IMR-90 (cell line): ENCODE results near the gene MYBPH. TPM values are rescaled to one million over a fixed set of nuclear protein-coding genes. Genes with fewer than 3 reads are reported as not detected.

Source experiments
- ATAC-seq: fragments of 200-7000 bp; cut with Tn5 transposase; 2 replicates; pipeline ENCODE4 v1.9.1; 2020; ENCODE audit warnings: low read depth, mild to moderate bottlenecking, moderate library complexity
- BruUV-seq: library from RNA; stranded (reverse); fragments of 400-500 nt; replicated peaks from 2 replicates; lab custom pipeline; 2021; lab: Mats Ljungman, UMichigan
- CTCF ChIA-PET: fragments of 300-600 bp; formaldehyde crosslinking; extraction: SDS; loops from one replicate; lab custom pipeline; 2021; ENCODE audit warnings: antibody characterized with exemption; lab: Yijun Ruan, JAX
- POLR2A ChIA-PET: fragments of 300-600 bp; sonication (Branson Sonifier 250); formaldehyde crosslinking; loops from one replicate; lab custom pipeline; 2022; ENCODE audit warnings: antibody characterized with exemption; ENCODE audit not compliant: unreplicated experiment; lab: Charles Lee
- DNase-seq: peaks from one replicate; pipeline ENCODE4 v3.0.0; 2013
- H2AFZ ChIP-seq: replicated peaks from 2 replicates; pipeline ENCODE3; 2013; ENCODE audit warnings: low read length, mild to moderate bottlenecking; ENCODE audit not compliant: poor library complexity
- H2AK5ac ChIP-seq: 2 replicates; pipeline ENCODE4 v1.6.1; 2013; ENCODE audit warnings: low read depth, low read length, inconsistent platforms
- H2AK9ac ChIP-seq: replicated peaks from 2 replicates; pipeline ENCODE3; 2013; ENCODE audit warnings: mild to moderate bottlenecking, low read depth, low read length, moderate library complexity; ENCODE audit not compliant: poor library complexity
- H2BK120ac ChIP-seq: 2 replicates; pipeline ENCODE4 v1.6.1; 2013; ENCODE audit warnings: low read depth, low read length, inconsistent platforms
- H2BK15ac ChIP-seq: 3 replicates; pipeline ENCODE4 v1.6.1; 2013; ENCODE audit warnings: low read depth, low read length, inconsistent platforms
- H2BK20ac ChIP-seq: 2 replicates; pipeline ENCODE4 v1.6.1; 2013; ENCODE audit warnings: low read depth, mild to moderate bottlenecking, inconsistent platforms, low read length, moderate library complexity
- H2BK5ac ChIP-seq: 2 replicates; pipeline ENCODE4 v1.6.1; 2013; ENCODE audit warnings: mild to moderate bottlenecking, low read depth, low read length, inconsistent platforms; ENCODE audit not compliant: poor library complexity, severe bottlenecking
- H3K14ac ChIP-seq: replicated peaks from 2 replicates; pipeline ENCODE4 v1.6.1; 2013; ENCODE audit warnings: low read depth, low read length, inconsistent platforms
- H3K18ac ChIP-seq: 2 replicates; pipeline ENCODE4 v1.6.1; 2013; ENCODE audit warnings: low read depth, low read length, control low read depth
- H3K23ac ChIP-seq: 2 replicates; pipeline ENCODE4 v1.6.1; 2013; ENCODE audit warnings: low read depth, low read length, inconsistent platforms
- H3K27ac ChIP-seq: 2 replicates; pipeline ENCODE4 v1.5.1; 2013; ENCODE audit warnings: mild to moderate bottlenecking, control low read depth, low read length; ENCODE audit not compliant: insufficient read depth
- H3K27me3 ChIP-seq: 2 replicates; pipeline ENCODE4 v1.6.1; 2013; ENCODE audit warnings: low read length; ENCODE audit not compliant: control insufficient read depth, insufficient read depth
- H3K36me3 ChIP-seq: 2 replicates; pipeline ENCODE4 v1.6.1; 2013; ENCODE audit warnings: low read length, mixed read lengths; ENCODE audit not compliant: control insufficient read depth, insufficient read depth
- H3K4ac ChIP-seq: 2 replicates; pipeline ENCODE4 v1.6.1; 2013; ENCODE audit warnings: low read depth, low read length, inconsistent platforms
- H3K4me1 ChIP-seq: 2 replicates; pipeline ENCODE4 v1.6.1; 2013; ENCODE audit warnings: low read length, mixed read lengths; ENCODE audit not compliant: control insufficient read depth, insufficient read depth
- H3K4me2 ChIP-seq: 2 replicates; pipeline ENCODE4 v1.6.1; 2013; ENCODE audit warnings: low read depth, mild to moderate bottlenecking, control low read depth, low read length, moderate library complexity
- H3K4me3 ChIP-seq: 2 replicates; pipeline ENCODE4 v1.5.1; 2013; ENCODE audit warnings: low read depth, mild to moderate bottlenecking, control low read depth, low read length, moderate library complexity; ENCODE audit not compliant: insufficient read depth
- H3K56ac ChIP-seq: 2 replicates; pipeline ENCODE4 v1.6.1; 2013; ENCODE audit warnings: low read length, inconsistent platforms; ENCODE audit not compliant: insufficient read depth; ENCODE audit errors: extremely low read depth
- H3K79me1 ChIP-seq, 2 experiments: 2 replicates each; pipeline ENCODE4 v1.6.1; 2013; ENCODE audit warnings: low read length in 2 of 2, inconsistent platforms in 1 of 2, low read depth in 1 of 2
- H3K9ac ChIP-seq: 2 replicates; pipeline ENCODE4 v1.6.1; 2013; ENCODE audit warnings: low read depth, low read length, control low read depth
- H3K9me1 ChIP-seq: 2 replicates; pipeline ENCODE4 v1.6.1; 2013; ENCODE audit warnings: low read length, inconsistent platforms; ENCODE audit not compliant: insufficient read depth
- H3K9me3 ChIP-seq: 2 replicates; pipeline ENCODE4 v1.6.1; 2013; ENCODE audit warnings: low read length; ENCODE audit not compliant: control insufficient read depth, insufficient read depth
- H4K20me1 ChIP-seq: 2 replicates; pipeline ENCODE4 v1.6.1; 2013; ENCODE audit warnings: low read length, inconsistent platforms; ENCODE audit not compliant: insufficient read depth
- H4K5ac ChIP-seq: 2 replicates; pipeline ENCODE4 v1.6.1; 2013; ENCODE audit warnings: mild to moderate bottlenecking, low read depth, low read length, control low read depth
- H4K8ac ChIP-seq, 2 experiments: 2 replicates each; pipeline ENCODE4 v1.6.1; 2013; ENCODE audit warnings: low read depth in 2 of 2, low read length in 2 of 2, control low read depth in 1 of 2, inconsistent platforms in 1 of 2
- H4K91ac ChIP-seq: 2 replicates; pipeline ENCODE4 v1.6.1; 2013; ENCODE audit warnings: low read depth, low read length, inconsistent platforms; ENCODE audit not compliant: insufficient read depth
- CEBPB ChIP-seq: IDR thresholded peaks from 2 replicates; pipeline ENCODE4 v1.6.1; 2012; ENCODE audit warnings: low read depth, low read length, improper control_type of control experiment
- CHD1 ChIP-seq: IDR thresholded peaks from 2 replicates; pipeline ENCODE4 v1.6.1; 2012; ENCODE audit warnings: low read depth, low read length, improper control_type of control experiment
- FOS ChIP-seq: fragments of 150-350 bp; IDR thresholded peaks from 2 replicates; pipeline ENCODE4 v1.6.1; 2016; ENCODE audit warnings: low read depth, low read length
- MAFK ChIP-seq: IDR thresholded peaks from 2 replicates; pipeline ENCODE4 v1.6.1; 2012; ENCODE audit warnings: low read depth, low read length, improper control_type of control experiment
- MAZ ChIP-seq: IDR thresholded peaks from 2 replicates; pipeline ENCODE4 v1.6.1; 2012; ENCODE audit warnings: low read depth, mild to moderate bottlenecking, low read length, improper control_type of control experiment, moderate library complexity, borderline replicate concordance
- NFE2L2 ChIP-seq: fragments of 150-350 bp; IDR thresholded peaks from 2 replicates; pipeline ENCODE4 v1.6.1; 2016; ENCODE audit warnings: low read depth, mild to moderate bottlenecking, low read length
- RAD21 ChIP-seq: IDR thresholded peaks from 2 replicates; pipeline ENCODE4 v1.6.1; 2012; ENCODE audit warnings: low read length, improper control_type of control experiment
- RCOR1 ChIP-seq: IDR thresholded peaks from 2 replicates; pipeline ENCODE4 v1.6.1; 2012; ENCODE audit warnings: mild to moderate bottlenecking, low read length, improper control_type of control experiment; ENCODE audit not compliant: insufficient replicate concordance
- SMC3 ChIP-seq: fragments of 150-350 bp; IDR thresholded peaks from 2 replicates; pipeline ENCODE4 v1.6.1; 2016; ENCODE audit warnings: low read depth, mild to moderate bottlenecking, antibody characterized with exemption, low read length, moderate library complexity
- USF2 ChIP-seq: fragments of 150-350 bp; IDR thresholded peaks from 2 replicates; pipeline ENCODE4 v1.6.1; 2017; ENCODE audit warnings: mild to moderate bottlenecking, antibody characterized with exemption, low read length, low read depth
- WGBS, 2 experiments: methylation state at CpG; one replicate each; pipeline versions ENCODE4 v1.1.5 to v1.1.7; 2013; ENCODE audit warnings: missing lambda C conversion rate in 2 of 2; ENCODE audit not compliant: insufficient read length in 1 of 2; ENCODE audit errors: extremely low coverage in 2 of 2; 5-methylcytosine and 5-hydroxymethylcytosine counted together
- dilution Hi-C: fragments of 300-500 bp; cut with HindIII; formaldehyde crosslinking; loops from one replicate; pipeline ENCODE4 v1.14.3; 2018; ENCODE audit warnings: low sequenced_read_pairs; ENCODE audit not compliant: unreplicated experiment
- in situ Hi-C: fragments of 300-500 bp; cut with MboI; formaldehyde crosslinking; loops from 3 replicates; pipeline ENCODE4 v1.14.3; 2019; ENCODE audit warnings: low sequenced_read_pairs, inconsistent platforms, mixed read lengths
- intact Hi-C: fragments of 100-400 bp; cut with micrococcal nuclease; formaldehyde crosslinking; loops from 2 replicates; pipeline ENCODE4 v1.10.0; 2022
- polyA plus RNA-seq, 3 experiments: library from polyadenylated mRNA; depleted of rRNA; stranded (reverse); fragments of >200 nt; gene quantifications; 2 replicates each; pipeline ENCODE4 v1.2.3, GENCODE V29; 2012; ENCODE audit warnings: low replicate concordance in 1 of 3
- total RNA-seq: library from RNA; depleted of rRNA; stranded (reverse); fragments of >200 nt; gene quantifications from 2 replicates; pipeline ENCODE4 v1.2.3, GENCODE V29; 2012
- TF ChIP-seq, protein P1 (sequence below): conservative IDR thresholded peaks from 2 replicates; pipeline ENCODE4 v1.5.1; 2012; ENCODE audit warnings: mild to moderate bottlenecking, low read depth, low read length, improper control_type of control experiment

Gene MYBPH
- total and polyA plus RNA-seq, 2 of the 4 experiments (the other 2 are of a cell fraction), result not detected

DNA sequence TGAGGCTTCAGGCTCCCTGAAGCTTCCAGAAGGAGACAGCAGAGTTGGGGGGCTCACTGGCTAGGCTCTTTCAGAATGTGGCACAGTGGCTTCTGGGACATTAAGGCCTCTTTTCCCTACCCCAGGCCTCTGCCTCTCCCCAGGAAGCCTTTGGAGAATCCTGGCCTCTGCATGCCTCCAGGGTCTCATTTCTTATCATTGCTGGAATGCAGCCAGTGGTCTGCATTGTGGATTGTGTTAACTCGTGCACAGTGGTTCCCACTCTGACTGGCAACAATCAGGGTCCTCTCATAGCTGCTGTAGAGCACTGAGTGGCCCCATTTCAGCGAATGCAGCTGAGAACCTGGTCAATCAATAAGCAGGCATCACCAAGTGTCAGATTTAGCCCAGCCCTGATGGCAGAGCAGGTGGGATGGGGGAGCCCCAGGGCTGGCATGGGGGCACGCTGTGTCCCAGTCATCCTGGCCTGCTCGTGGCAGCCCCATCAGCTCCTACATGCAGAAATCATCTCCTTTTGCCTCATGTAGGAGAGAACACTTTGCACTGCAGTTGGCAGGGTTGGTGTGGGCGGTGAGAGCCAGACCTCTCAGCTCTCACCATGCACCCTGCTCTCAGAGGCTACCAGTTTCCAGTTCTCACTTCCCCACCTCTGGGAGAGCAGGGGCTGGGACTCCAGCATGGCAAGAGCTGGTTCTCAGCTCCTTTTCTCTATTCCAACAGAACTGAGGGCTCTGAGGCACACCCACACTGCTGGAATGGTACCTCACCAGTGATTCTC lies 34.7 kb downstream of the MYBPH start:
- no peak overlapping the region for H3K14ac ChIP-seq
- H2BK20ac ChIP-seq, result no peak overlapping the region
- H3K79me1 ChIP-seq, result no peaks in the 10 kb centered on the region
- H3K4me3 ChIP-seq, result no peak overlapping the region
- ATAC-seq (no peak), DNase-seq (no peak)
- H4K20me1 ChIP-seq, result no peaks in the 10 kb centered on the region
- no peak overlapping the region for H4K5ac ChIP-seq
- peaks cover 43% of the 10 kb centered on the region for H3K27me3 ChIP-seq
- H3K9me3 ChIP-seq, result peaks cover 2% of the 10 kb centered on the region; the same call in 1 of the 2 replicates
- H3K9me1 ChIP-seq, result no peaks in the 10 kb centered on the region
- ChIA-PET CTCF (interaction anchor here (0.6 kb wide), 1 partner anchor 16 kb away, joined by 3 read pairs; no protein-coding TSS in a partner anchor), POLR2A (no interaction called here)
- intact Hi-C loops (no loop called here), dilution Hi-C loops (no loop called here), in situ Hi-C loops (no loop called here)
- no peak overlapping the region for H2AK5ac ChIP-seq
- no peaks in the 10 kb centered on the region; the same call in 1 of the 2 replicates for H3K4me1 ChIP-seq
- no peak overlapping the region for H3K4me2 ChIP-seq
- no peak overlapping the region for H3K4ac ChIP-seq
- no peak overlapping the region for H3K9ac ChIP-seq
- no peak overlapping the region for H4K8ac ChIP-seq
- H3K27ac ChIP-seq, result no peak overlapping the region
- WGBS, 2 experiments, result 60% methylated on average over 1 of the region's 5 CpGs; no CpG with 5 or more reads in 1 of the 2 experiments
- H3K23ac ChIP-seq, result no peak overlapping the region
- H3K36me3 ChIP-seq, result no peaks in the 10 kb centered on the region
- no peak overlapping the region for H4K91ac ChIP-seq
- TF ChIP-seq, protein P1, sequence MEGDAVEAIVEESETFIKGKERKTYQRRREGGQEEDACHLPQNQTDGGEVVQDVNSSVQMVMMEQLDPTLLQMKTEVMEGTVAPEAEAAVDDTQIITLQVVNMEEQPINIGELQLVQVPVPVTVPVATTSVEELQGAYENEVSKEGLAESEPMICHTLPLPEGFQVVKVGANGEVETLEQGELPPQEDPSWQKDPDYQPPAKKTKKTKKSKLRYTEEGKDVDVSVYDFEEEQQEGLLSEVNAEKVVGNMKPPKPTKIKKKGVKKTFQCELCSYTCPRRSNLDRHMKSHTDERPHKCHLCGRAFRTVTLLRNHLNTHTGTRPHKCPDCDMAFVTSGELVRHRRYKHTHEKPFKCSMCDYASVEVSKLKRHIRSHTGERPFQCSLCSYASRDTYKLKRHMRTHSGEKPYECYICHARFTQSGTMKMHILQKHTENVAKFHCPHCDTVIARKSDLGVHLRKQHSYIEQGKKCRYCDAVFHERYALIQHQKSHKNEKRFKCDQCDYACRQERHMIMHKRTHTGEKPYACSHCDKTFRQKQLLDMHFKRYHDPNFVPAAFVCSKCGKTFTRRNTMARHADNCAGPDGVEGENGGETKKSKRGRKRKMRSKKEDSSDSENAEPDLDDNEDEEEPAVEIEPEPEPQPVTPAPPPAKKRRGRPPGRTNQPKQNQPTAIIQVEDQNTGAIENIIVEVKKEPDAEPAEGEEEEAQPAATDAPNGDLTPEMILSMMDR, result no peak
- TF ChIP-seq RCOR1, result no peak
- no peak for TF ChIP-seq USF2
- no peak for TF ChIP-seq CEBPB
- no peak for TF ChIP-seq FOS
- TF ChIP-seq MAFK, result no peak
- no peak for TF ChIP-seq RAD21
- TF ChIP-seq NFE2L2, result no peak
- TF ChIP-seq CHD1, result no peak
- TF ChIP-seq MAZ, result no peak
- TF ChIP-seq SMC3, result no peak
- H3K18ac ChIP-seq, result no peak overlapping the region
- no peak overlapping the region for H3K56ac ChIP-seq
- no peak overlapping the region for H2AFZ ChIP-seq
- no peak overlapping the region for H2BK5ac ChIP-seq
- no peak overlapping the region for H2BK120ac ChIP-seq
- H2AK9ac ChIP-seq, result no peak overlapping the region
- no peak overlapping the region for H2BK15ac ChIP-seq
- BruUV-seq, result no TSS peak
